Activated CD8-positive, alpha-beta memory T cell treated with anti-CD3 and anti-CD28 coated beads, Interleukin-2, amount 50 U/mL, for 4 hours (primary cell): Measurements from ENCODE around the gene MAT2B.
A peak's percentile ranks its signal among the peaks of the same experiment; 100 is the strongest.

Experiments used
- DNase-seq: peaks from one replicate; pipeline ENCODE4 v3.0.0-alpha.2; 2020

The MAT2B gene

DNA sequence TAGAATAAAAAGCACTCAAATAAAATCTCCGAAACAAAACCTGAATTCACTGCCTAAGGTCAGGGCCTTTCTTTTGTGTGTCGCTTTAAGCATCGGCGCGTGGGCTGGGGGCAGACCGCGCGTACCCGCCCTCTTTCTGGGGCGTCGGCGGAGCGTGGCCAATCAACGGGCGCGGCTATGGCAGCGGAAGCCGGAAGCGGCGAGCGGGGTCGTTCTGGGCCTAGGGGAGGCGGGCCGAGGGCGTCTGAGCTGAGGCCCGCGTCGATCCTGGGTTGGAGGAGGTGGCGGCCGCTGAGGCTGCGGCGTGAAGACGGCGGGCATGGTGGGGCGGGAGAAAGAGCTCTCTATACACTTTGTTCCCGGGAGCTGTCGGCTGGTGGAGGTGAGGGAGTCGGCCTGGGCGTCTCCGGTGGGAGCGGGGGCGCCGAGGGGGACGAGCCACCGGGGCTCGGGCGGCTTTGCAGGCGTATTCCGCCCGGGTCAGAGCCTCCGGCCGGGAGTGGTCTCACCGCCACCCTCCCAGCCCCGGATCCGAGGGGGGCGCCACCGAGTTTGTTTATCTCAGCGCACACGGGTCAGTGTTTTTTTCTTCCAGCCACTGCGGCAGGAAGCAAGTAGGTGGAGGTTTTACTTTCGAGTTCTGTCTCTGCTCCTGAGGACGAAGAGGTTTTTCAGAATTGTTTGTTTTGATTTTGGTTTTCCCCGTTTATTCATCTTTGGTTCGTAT lies at the start of gene MAT2B:
TSS of gene MAT2B (plus strand) at position 252 of the 727 bp plus-strand sequence. CDS start at position 320, 68 bp downstream.
- peak; percentile 96 for DNase-seq

DNA sequence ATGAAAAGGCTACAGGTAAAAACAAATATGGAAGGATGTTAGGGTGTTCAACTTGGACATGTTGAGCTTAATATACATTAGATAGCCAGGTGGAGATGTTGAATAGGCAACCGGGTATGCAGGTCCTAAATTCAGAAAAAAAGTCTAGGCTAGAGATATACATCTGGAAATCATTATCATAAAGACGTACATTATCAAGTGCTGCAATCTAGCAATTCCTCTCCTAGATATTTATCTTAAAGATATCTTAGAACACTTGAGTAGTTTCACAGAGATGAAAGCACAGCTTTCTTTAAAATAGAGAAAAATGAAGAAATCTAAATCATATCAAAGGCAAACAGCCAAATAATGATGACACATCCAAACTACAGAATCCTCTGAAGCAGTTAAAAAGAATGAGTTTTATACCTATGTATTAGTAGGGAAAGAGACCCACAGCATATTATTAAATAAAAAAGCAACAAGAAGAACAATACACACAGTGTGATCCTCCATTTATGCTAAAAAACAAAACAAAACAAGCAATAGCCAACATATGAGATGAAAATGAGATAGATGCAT lies 49.3 kb upstream of the MAT2B start:
- no peak for DNase-seq

DNA sequence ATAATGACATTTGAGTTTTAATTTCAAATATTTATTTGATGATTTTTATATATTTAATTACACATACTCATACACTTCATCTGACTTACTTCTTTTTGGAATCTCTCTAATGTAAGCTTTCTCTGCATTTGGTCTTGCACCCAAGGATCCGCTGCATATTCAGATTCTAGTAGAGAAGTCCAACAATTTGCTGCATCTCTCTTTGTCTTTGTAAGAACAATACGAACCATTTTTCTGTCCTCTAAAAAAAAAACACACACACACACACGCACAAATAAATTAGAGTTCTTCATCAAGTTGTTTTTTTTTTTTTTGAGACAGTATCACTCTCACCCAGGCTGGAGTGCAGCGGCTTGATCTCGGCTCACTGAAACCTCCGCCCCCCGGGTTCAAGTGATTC lies 48.6 kb upstream of the MAT2B start:
- no peak for DNase-seq

- DNase-seq = no peak
Observed at GRCh38 chr5:163458778-163459385, 46.5 kb upstream of the MAT2B start.

- no peak for DNase-seq
Observed at GRCh38 chr5:163459462-163459818, 46.0 kb upstream of the MAT2B start.

- peak; percentile 93 for DNase-seq
Observed at GRCh38 chr5:163459819-163460561, 45.4 kb upstream of the MAT2B start, which contains the start of gene NUDCD2. Gene NUDCD2 (minus strand): TSS chr5:163460102. CDS start chr5:163460050, 52 bp downstream.

DNA sequence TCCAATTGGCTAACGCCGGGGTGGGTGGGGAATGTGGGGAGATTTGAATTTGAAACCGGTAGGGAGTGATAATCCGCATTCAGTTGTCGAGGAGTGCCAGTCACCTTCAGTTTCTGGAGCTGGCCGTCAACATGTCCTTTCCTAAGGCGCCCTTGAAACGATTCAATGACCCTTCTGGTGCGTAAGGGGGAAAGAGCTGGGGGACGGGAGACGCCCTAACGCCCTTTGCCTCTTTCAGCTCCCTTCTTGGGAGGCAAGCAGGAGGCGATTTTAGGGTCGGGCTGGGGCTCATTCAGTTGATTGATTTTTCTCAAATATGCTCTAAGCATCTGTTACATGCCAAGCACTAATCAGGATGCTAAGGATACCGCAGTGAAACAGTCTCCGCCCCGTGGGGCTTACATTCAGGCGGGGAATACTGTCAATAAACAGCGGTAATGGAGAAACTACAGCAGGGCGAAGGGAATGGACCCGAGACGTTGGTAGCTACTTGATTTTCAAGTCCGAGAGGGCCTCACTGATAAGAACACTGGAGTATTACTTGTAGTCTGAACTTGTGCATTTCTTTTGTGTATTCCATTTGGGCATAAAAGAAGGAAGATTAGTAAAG lies 44.8 kb upstream of the MAT2B start, which contains the start of gene HMMR:
TSS of gene HMMR (plus strand) at position 71 of the 610 bp plus-strand sequence. CDS start at position 132, 61 bp downstream.
- DNase-seq = no peak

- DNase-seq = no peak
Observed at GRCh38 chr5:163463063-163463435, 42.4 kb upstream of the MAT2B start.

DNA sequence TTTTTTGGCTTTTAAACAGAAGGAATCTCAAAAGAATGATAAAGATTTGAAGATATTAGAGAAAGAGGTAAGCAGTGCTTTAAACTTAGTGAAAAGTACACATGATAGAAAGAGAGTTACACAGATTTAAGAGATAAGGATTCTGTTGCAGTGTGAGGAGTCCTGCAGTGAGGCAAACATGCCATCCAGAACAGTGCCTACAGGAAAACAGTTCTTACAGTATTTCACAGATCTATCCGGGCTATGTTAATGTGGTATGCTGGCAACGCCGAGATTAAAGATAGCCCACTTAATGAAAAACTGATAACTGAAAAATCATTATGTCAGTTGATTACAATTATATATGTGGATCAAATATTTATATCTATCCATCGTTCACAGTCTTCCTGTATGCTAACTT lies 37.7 kb upstream of the MAT2B start:
- DNase-seq = no peak

- DNase-seq = no peak
Observed at GRCh38 chr5:163473635-163474243, 31.7 kb upstream of the MAT2B start.

DNA sequence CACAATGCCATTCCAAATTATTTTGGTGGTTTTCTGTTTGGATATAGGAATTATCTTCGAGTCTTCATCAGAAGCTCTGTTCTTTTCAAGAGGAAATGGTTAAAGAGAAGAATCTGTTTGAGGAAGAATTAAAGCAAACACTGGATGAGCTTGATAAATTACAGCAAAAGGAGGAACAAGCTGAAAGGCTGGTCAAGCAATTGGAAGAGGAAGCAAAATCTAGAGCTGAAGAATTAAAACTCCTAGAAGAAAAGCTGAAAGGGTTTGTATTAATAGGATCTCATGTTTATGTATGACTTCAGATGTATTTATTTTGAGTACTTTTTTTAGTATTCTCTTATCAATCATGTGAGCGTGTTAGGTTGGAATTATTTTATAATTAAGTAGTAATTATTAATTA lies 30.0 kb upstream of the MAT2B start:
- DNase-seq = no peak

DNA sequence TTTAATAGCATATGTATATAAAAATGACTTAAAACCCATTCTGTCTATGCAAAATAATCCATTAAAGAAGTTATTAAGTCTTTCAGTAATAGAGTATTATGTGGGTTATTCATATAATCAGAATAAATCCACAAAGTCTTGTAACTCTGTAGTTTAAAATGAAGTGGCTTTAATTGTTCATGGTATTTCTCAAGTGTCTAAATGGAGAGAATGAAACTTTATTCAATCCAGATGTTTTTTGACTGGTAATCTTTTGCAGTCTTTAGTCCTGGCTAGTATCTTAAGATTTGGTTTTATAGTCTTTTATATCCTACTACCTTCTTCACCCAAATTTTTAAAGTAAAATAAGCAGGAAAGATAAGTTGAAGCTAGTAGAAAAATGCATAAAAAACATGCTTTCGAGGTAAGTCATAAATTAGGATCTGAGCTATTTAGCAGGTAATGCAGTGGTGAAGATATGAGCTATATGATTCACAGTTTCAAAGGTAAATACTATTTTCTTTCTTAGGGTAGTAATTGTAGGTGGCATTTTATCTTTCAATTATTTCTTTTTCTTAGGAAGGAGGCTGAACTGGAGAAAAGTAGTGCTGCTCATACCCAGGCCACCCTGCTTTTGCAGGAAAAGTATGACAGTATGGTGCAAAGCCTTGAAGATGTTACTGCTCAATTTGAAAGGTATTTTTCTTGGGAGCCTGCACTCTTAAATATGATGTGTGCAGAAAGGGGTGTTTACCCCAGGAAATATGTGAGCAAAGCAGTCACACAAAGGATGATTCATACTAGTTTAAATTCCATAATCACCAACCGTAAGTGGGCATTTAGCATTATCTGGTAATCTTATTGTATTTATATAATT lies 27.1 kb upstream of the MAT2B start:
- DNase-seq = no peak

- no peak for DNase-seq
Observed at GRCh38 chr5:163478982-163479271, 26.5 kb upstream of the MAT2B start.

GRCh38 chr5:163489055-163489744 lies 16.2 kb upstream of the MAT2B start:
- DNase-seq = no peak

DNA sequence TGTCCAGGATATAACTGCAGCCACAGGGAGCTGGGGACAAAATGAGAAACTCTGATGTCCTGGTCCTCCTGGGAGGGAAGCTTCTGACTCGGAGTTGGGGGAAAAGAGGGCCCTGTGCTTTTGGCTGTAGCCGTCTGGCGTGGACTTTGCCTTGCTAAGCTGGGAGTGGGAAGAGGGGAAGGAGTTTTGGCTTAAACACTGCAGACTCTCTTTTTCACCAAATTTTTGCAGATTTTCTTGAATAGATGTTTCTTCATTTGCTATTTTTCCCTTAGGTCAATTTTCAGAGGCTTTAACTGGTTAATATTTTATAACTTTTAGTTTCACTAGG lies 15.7 kb upstream of the MAT2B start:
- no peak for DNase-seq

- DNase-seq = no peak
Observed at GRCh38 chr5:163496286-163496685, 9.1 kb upstream of the MAT2B start.

- no peak for DNase-seq
Observed at GRCh38 chr5:163497315-163497714, 8.1 kb upstream of the MAT2B start.

GRCh38 chr5:163498886-163499285 lies 6.5 kb upstream of the MAT2B start:
- DNase-seq = no peak

DNA sequence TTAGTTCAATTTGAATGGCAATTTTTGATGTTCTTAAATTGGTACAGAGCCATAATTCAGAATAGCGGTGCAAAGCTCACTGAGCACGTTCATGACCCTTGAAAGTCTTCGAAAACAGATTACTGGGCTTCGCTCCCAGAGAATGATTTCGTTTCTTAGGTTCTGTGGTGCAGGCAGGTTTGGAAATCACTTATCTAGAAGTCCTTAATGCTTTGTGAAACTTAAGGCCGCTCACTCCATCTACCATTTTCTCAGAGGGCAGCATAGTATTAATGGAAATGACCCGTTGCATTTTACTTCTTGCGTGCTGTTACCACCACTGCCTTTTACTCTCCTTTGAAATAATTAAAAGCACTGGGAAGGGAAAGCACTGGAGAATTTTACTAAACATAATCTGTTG lies 2.9 kb upstream of the MAT2B start:
- DNase-seq = no peak

DNA sequence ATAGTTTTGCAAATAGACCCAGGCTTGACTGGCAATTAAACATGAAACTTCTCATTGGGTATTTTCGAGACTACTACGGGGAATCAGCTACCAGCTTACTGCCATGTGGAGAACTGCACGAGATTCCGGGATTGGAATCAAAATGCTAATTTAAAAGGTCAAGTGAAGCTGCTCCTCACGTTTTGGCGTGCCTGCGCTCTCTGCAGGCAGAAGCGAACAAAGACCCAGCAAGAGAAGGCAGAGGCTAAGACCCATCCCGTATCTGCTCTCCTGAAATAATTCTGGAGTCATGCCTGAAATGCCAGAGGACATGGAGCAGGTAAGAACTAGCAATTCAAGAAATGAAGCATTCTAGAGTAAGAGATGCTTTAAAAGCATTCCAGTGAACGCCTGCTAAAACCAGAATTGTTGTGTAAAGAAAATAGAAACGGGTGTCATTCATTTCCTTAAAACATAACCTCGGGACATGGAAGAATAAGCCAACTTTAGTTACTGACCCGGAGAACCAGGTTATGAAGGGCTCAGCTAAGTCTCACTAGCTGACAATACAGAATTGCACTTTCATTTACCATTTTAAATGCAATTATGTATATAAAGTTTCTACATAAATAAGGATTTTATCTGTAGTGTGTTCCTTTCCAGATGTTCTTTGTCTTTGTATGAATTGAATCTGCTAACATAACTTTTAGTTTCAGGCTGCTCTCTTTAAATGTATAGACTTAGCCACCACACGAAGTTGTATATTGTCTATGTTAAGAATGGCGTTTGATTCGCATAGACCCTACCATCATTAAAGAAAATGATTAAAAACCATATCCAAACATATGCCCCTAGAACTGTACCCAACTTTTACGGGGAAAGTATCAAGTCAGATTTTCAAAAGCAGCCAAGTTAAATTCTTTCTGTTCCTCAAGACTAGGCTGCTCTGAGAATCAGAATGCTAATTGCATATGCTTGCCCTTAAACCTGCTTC lies 2.0 kb upstream of the MAT2B start:
- peak; percentile 29 for DNase-seq
